Activated naive CD4-positive, alpha-beta T cell (primary cell): Measurements from ENCODE around the gene ANKRD35.

Source experiments
- DNase-seq, 4 experiments: peaks; one replicate each; lab custom pipeline; 2025; lab: John Stamatoyannopoulos, UW

The ANKRD35 gene

GRCh38 chr1:145893306-145894055 lies 7.8 kb upstream of the ANKRD35 start:
- DNase-seq, result no peak

- DNase-seq, result no peak
Measured at GRCh38 chr1:145892486-145893087, 6.9 kb upstream of the ANKRD35 start.

- DNase-seq, result peak in 3 of 4 experiments; percentile 10 to 40 (median 18)
Measured at GRCh38 chr1:145891587-145892485, 6.2 kb upstream of the ANKRD35 start.

- no peak for DNase-seq
Measured at GRCh38 chr1:145891143-145891542, 5.5 kb upstream of the ANKRD35 start.

- no peak for DNase-seq
Measured at GRCh38 chr1:145889722-145890121, 4.1 kb upstream of the ANKRD35 start.

GRCh38 chr1:145887631-145888030 lies 2.0 kb upstream of the ANKRD35 start:
- no peak for DNase-seq

- DNase-seq, result no peak
Measured at GRCh38 chr1:145886816-145887215, 1.1 kb upstream of the ANKRD35 start.

GRCh38 chr1:145886390-145886789 lies 724 bp upstream of the ANKRD35 start:
- no peak for DNase-seq

GRCh38 chr1:145884675-145885074 lies 991 bp downstream of the ANKRD35 start:
- DNase-seq, result no peak

GRCh38 chr1:145879775-145880174 lies 5.9 kb downstream of the ANKRD35 start:
- DNase-seq, result no peak

GRCh38 chr1:145878724-145879123 lies 6.9 kb downstream of the ANKRD35 start:
- DNase-seq, result no peak

- no peak for DNase-seq
Measured at GRCh38 chr1:145877923-145878486, 7.7 kb downstream of the ANKRD35 start.

- DNase-seq, result no peak
Measured at GRCh38 chr1:145874646-145875045, 11.0 kb downstream of the ANKRD35 start.

GRCh38 chr1:145871994-145872924 lies 13.4 kb downstream of the ANKRD35 start:
- peak in 1 of 4 experiments; percentile 29 for DNase-seq

GRCh38 chr1:145868232-145868631 lies 17.4 kb downstream of the ANKRD35 start:
- DNase-seq, result no peak

- no peak for DNase-seq
Measured at GRCh38 chr1:145863282-145864018, 22.2 kb downstream of the ANKRD35 start.

GRCh38 chr1:145859491-145860023 lies 26.1 kb downstream of the ANKRD35 start:
- DNase-seq, result peak in 3 of 4 experiments; percentile 28 to 60 (median 41)

- DNase-seq, result peak; percentile 46 to 76 (median 56)
Measured at GRCh38 chr1:145858901-145859490, 26.7 kb downstream of the ANKRD35 start, which contains the start of gene PIAS3. TSS of gene PIAS3 (minus strand) at chr1:145859081. CDS start at chr1:145858990, 91 bp downstream.

- DNase-seq, result peak in 2 of 4 experiments; percentile 41 to 76
Measured at GRCh38 chr1:145858238-145858900, 27.3 kb downstream of the ANKRD35 start.
